Neural cell (in vitro differentiated cells): ENCODE results near the gene PABPN1L. TPM values are rescaled to one million over a fixed set of nuclear protein-coding genes. Genes with fewer than 3 reads are reported as not detected.
A peak's percentile ranks its signal among the peaks of the same experiment; 100 is the strongest.

Experiments
- H2AFZ ChIP-seq: fragments of 200-600, 300-800 bp; sonication (generic), shearing (Covaris generic); 2 replicates; pipeline ENCODE4 v1.6.0; 2014; ENCODE audit warnings: low read depth, mild to moderate bottlenecking, antibody characterized with exemption, low read length, moderate library complexity
- H3F3A ChIP-seq: fragments of 200-600 bp; shearing (Covaris generic); 2 replicates; pipeline ENCODE4 v1.6.1; 2016; ENCODE audit warnings: mild to moderate bottlenecking, moderate library complexity, mixed read lengths, antibody characterized with exemption, low read length; ENCODE audit not compliant: insufficient read depth, poor library complexity, severe bottlenecking
- H3K27ac ChIP-seq: fragments of 200-600, 300-800 bp; sonication (generic), shearing (Covaris generic); 2 replicates; pipeline ENCODE4 v1.5.1; 2014; ENCODE audit warnings: mild to moderate bottlenecking, low read length, moderate library complexity
- H3K27me3 ChIP-seq: fragments of 300-800, 200-600 bp; sonication (generic), shearing (Covaris generic); 2 replicates; pipeline ENCODE4 v1.6.0; 2014; ENCODE audit warnings: mild to moderate bottlenecking, low read depth, low read length, moderate library complexity; ENCODE audit not compliant: insufficient read depth
- H3K36me3 ChIP-seq: fragments of 300-800, 200-600 bp; sonication (generic), shearing (Covaris generic); 2 replicates; pipeline ENCODE4 v1.5.1; 2014; ENCODE audit warnings: mild to moderate bottlenecking, antibody characterized with exemption, low read length, moderate library complexity; ENCODE audit not compliant: insufficient read depth
- H3K4me2 ChIP-seq: fragments of 300-800, 200-600 bp; sonication (generic), shearing (Covaris generic); 2 replicates; pipeline ENCODE4 v1.6.0; 2014; ENCODE audit warnings: mild to moderate bottlenecking, low read length
- H3K4me3 ChIP-seq: fragments of 300-800, 200-600 bp; sonication (generic), shearing (Covaris generic); 2 replicates; pipeline ENCODE4 v1.5.1; 2014; ENCODE audit warnings: mild to moderate bottlenecking, low read length, moderate library complexity
- H3K79me2 ChIP-seq: fragments of 200-600 bp; shearing (Covaris generic); replicated peaks from 2 replicates; pipeline ENCODE4 v1.6.0; 2014; ENCODE audit warnings: mild to moderate bottlenecking, low read length, moderate library complexity; ENCODE audit not compliant: insufficient read depth
- H3K9ac ChIP-seq: fragments of 300-800, 200-600 bp; sonication (generic), shearing (Covaris generic); 2 replicates; pipeline ENCODE4 v1.6.1; 2016; ENCODE audit warnings: mild to moderate bottlenecking, low read length, mixed read lengths
- H3K9me2 ChIP-seq: fragments of 200-600 bp; shearing (Covaris generic); 2 replicates; pipeline ENCODE4 v1.6.1; 2016; ENCODE audit warnings: mild to moderate bottlenecking, low read length, mixed read lengths; ENCODE audit not compliant: insufficient read depth
- H3K9me3 ChIP-seq: fragments of 200-600, 300-800 bp; sonication (generic), shearing (Covaris generic); 2 replicates; pipeline ENCODE4 v1.6.1; 2016; ENCODE audit warnings: mild to moderate bottlenecking, mixed run types, low read length, moderate library complexity, mixed read lengths
- H4K20me1 ChIP-seq: fragments of 200-600 bp; shearing (Covaris generic); 2 replicates; pipeline ENCODE4 v1.6.1; 2016; ENCODE audit warnings: mild to moderate bottlenecking, mixed run types; ENCODE audit not compliant: insufficient read depth
- CTCF ChIP-seq: fragments of 450-650 bp; IDR thresholded peaks from 2 replicates; pipeline ENCODE4 v1.5.1; 2014; ENCODE audit warnings: antibody characterized with exemption, mild to moderate bottlenecking, moderate library complexity; ENCODE audit not compliant: poor library complexity, severe bottlenecking
- EP300 ChIP-seq: fragments of 450-650 bp; conservative IDR thresholded peaks from 2 replicates; pipeline ENCODE4 v1.6.1; 2014; ENCODE audit warnings: antibody characterized with exemption, mild to moderate bottlenecking, moderate library complexity; ENCODE audit not compliant: poor library complexity, severe bottlenecking
- EZH2 ChIP-seq: fragments of 200-600, 300-800 bp; shearing (Covaris generic), sonication (generic); IDR thresholded peaks from 2 replicates; pipeline ENCODE4 v1.6.1; 2014; ENCODE audit warnings: antibody characterized with exemption, low read length, borderline replicate concordance, mild to moderate bottlenecking; ENCODE audit not compliant: insufficient read depth, poor library complexity, severe bottlenecking
- MXI1 ChIP-seq: fragments of 450-650 bp; conservative IDR thresholded peaks from 2 replicates; pipeline ENCODE4 v1.6.1; 2014; ENCODE audit warnings: antibody characterized with exemption, mild to moderate bottlenecking; ENCODE audit not compliant: poor library complexity, severe bottlenecking
- POLR2AphosphoS5 ChIP-seq: IDR thresholded peaks from 2 replicates; pipeline ENCODE4 v1.6.1; 2012
- RAD21 ChIP-seq: fragments of 450-650 bp; conservative IDR thresholded peaks from 2 replicates; pipeline ENCODE4 v1.6.1; 2014; ENCODE audit warnings: antibody characterized with exemption, mild to moderate bottlenecking, moderate library complexity
- REST ChIP-seq: IDR thresholded peaks from 2 replicates; pipeline ENCODE4 v1.6.1; 2012; ENCODE audit warnings: borderline replicate concordance
- SMC3 ChIP-seq: fragments of 450-650 bp; conservative IDR thresholded peaks from 2 replicates; pipeline ENCODE4 v1.6.1; 2014; ENCODE audit warnings: antibody characterized with exemption, mild to moderate bottlenecking, moderate library complexity; ENCODE audit not compliant: poor library complexity
- TAF1 ChIP-seq: IDR thresholded peaks from 2 replicates; pipeline ENCODE4 v1.6.1; 2012; ENCODE audit warnings: low read depth
- polyA plus RNA-seq: library from polyadenylated mRNA; depleted of rRNA; stranded (reverse); fragments of >200 nt; gene quantifications from 2 replicates; pipeline ENCODE4 v1.2.3, GENCODE V29; 2014

PABPN1L gene
- polyA plus RNA-seq, 1 donor from 2014 or later: 0.20 TPM

DNA sequence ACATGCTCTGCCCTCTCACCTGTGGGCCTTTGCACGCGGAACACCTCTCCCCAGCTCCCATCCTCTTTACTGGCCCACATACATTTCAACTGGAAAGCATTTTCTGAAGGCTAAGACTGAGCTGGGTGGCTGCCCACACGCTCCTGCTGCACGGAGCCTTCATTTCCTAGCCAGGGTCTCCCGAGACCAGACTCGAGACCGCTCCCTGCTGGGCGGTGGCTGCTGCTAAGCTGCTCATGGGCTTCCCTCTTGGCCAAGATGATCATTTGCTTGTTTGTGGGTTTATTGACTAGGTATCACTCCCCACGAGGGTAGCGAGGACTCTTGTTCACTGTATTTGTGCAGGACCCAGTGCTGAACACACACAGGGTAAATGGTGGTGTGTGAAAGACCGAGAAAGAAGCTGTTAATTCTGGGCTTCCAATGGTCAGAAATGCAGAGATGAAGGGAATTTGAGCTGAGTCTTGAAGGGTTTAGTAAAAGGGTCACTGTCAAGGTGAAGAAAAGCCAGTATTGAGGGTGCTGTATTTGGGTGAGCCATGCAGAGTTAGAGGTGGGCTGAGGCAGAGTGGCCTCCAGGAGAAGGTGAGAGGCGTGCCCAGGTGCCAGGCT, 8.6 kb downstream of the PABPN1L start (continued):
- TF ChIP-seq EP300: no peak

GRCh38 chr16:88856828-88857727, 9.4 kb downstream of the PABPN1L start, which contains the start of the genes GALNS and TRAPPC2L:
Gene GALNS (minus strand): TSS chr16:88856947. CDS start chr16:88856877, 70 bp downstream.
Gene TRAPPC2L (plus strand): TSS chr16:88857127. CDS start chr16:88857151, 24 bp downstream.
- H3K79me2 ChIP-seq: no peaks in the 10 kb centered on the region
- peak within 1 kb of the TSS; percentile 48 for H3K27ac ChIP-seq
- TF ChIP-seq EP300 (peak; percentile 8), EZH2 (no peak), MXI1 (peak; percentile 94), REST (peak; percentile 78), POLR2AphosphoS5 (peak; percentile 94), CTCF (no peak), RAD21 (no peak), TAF1 (peak; percentile 83), SMC3 (peak; percentile 26)

More at GRCh38 chr16:88856828-88857727, 9.4 kb downstream of the PABPN1L start, which contains the start of the genes GALNS and TRAPPC2L:
- no peaks in the 10 kb centered on the region for H3K9me2 ChIP-seq
- H2AFZ ChIP-seq: peak within 1 kb of the TSS; percentile 62
- no peaks in the 10 kb centered on the region for H3K27me3 ChIP-seq
- no peaks in the 10 kb centered on the region for H4K20me1 ChIP-seq
- peak within 1 kb of the TSS; percentile 82 for H3K4me3 ChIP-seq
- H3K9me3 ChIP-seq: no peaks in the 10 kb centered on the region
- no peaks in the 10 kb centered on the region for H3K36me3 ChIP-seq
- H3F3A ChIP-seq: no peaks in the 10 kb centered on the region
- H3K4me2 ChIP-seq: peak within 1 kb of the TSS; percentile 89
- peak within 1 kb of the TSS; percentile 74 for H3K9ac ChIP-seq
